Spleen (tissue), 11 donors: ENCODE results near the gene CHST12. TPM values are rescaled to one million over a fixed set of nuclear protein-coding genes. Genes with fewer than 3 reads are reported as not detected.
"Not testable (repeated sequence)": the region's sequence is repeated elsewhere in the genome, so short reads cannot be mapped to it uniquely, and the experiment has no call there.

Source experiments
- DNase-seq: peaks from one replicate; pipeline ENCODE4 v3.0.0-alpha.2; 2020
- H3K27ac ChIP-seq, 8 donors: fragments of 200-600 bp; sonication (generic) in 7 of 8; 1 replicate in 4 of 8; 2 replicates in 4 of 8; pipeline versions ENCODE4 v1.5.0 to v1.8.0; 2016 to 2021; ENCODE audit warnings: inconsistent platforms in 4 of 8, mild to moderate bottlenecking in 4 of 8, moderate library complexity in 1 of 8
- H3K27me3 ChIP-seq, 7 donors: fragments of 200-600 bp; sonication (generic) in 6 of 7; replicated peaks in 1 of 7; 1 replicate in 4 of 7; 2 replicates in 3 of 7; pipeline versions ENCODE4 v1.5.0 to v1.8.0; 2016 to 2021; ENCODE audit warnings: inconsistent platforms in 3 of 7, mild to moderate bottlenecking in 1 of 7
- H3K36me3 ChIP-seq, 6 donors: fragments of 200-600 bp; sonication (generic) in 5 of 6; 1 replicate in 4 of 6; 2 replicates in 2 of 6; pipeline versions ENCODE4 v1.5.0 to v1.8.0; 2016 to 2021; ENCODE audit warnings: inconsistent platforms in 2 of 6
- H3K4me1 ChIP-seq, 6 donors: fragments of 200-600 bp; sonication (generic) in 5 of 6; 1 replicate in 3 of 6; 2 replicates in 3 of 6; pipeline versions ENCODE4 v1.5.0 to v1.8.0; 2016 to 2021; ENCODE audit warnings: inconsistent platforms in 3 of 6
- H3K4me3 ChIP-seq, 8 donors: fragments of 200-600 bp; sonication (generic) in 7 of 8; 1 replicate in 4 of 8; 2 replicates in 4 of 8; pipeline versions ENCODE4 v1.5.0 to v1.8.0; 2016 to 2021; ENCODE audit warnings: inconsistent platforms in 4 of 8, mild to moderate bottlenecking in 4 of 8, moderate library complexity in 2 of 8
- H3K9me3 ChIP-seq, 8 donors: fragments of 200-600 bp; sonication (generic) in 7 of 8; 1 replicate in 4 of 8; 2 replicates in 4 of 8; pipeline versions ENCODE4 v1.5.0 to v1.8.0; 2016 to 2021; ENCODE audit warnings: inconsistent platforms in 4 of 8
- POLR2A ChIP-seq, 3 donors: fragments of 450-650 bp; IDR thresholded peaks; one replicate each; pipeline ENCODE4 v1.5.1; 2017; ENCODE audit warnings: antibody characterized with exemption in 3 of 3, mild to moderate bottlenecking in 1 of 3
- POLR2AphosphoS5 ChIP-seq, 3 donors: sonication (generic); formaldehyde crosslinking; IDR thresholded peaks; one replicate each; pipeline ENCODE4 v1.5.1; 2017; ENCODE audit warnings: antibody characterized with exemption in 3 of 3
- WGBS, 5 donors: extraction: QIAGEN DNeasy Blood & Tissue Kit in 3 of 5; methylation state at CpG; one replicate each; pipeline versions ENCODE4 v1.1.5 to v1.1.7; 2013 to 2018; 5-methylcytosine and 5-hydroxymethylcytosine counted together
- intact Hi-C: fragments of 100-400 bp; cut with DNase I; formaldehyde crosslinking; loops from one replicate; pipeline ENCODE4 v1.15.0; 2023; ENCODE audit warnings: low total_unique reads
- polyA plus RNA-seq, 3 donors: library from polyadenylated mRNA; stranded (reverse); fragments of 200-250 nt; gene quantifications; one replicate each; pipeline ENCODE4 v1.2.1, GENCODE V29; 2013
- total RNA-seq, 7 donors: library from RNA; depleted of rRNA in 3 of 7; stranded (reverse); fragments of >200 nt in 3 of 7; fragmentation: NEBNext Ultra II Directional in 4 of 7; extraction: Animal tissue kit (Norgen Biotek cat#: 25700) in 4 of 7; gene quantifications; one replicate each; pipeline versions ENCODE4 v1.1.0 to v1.2.1, GENCODE V29; 2016 to 2021
- TF ChIP-seq, protein P1 (sequence below), 11 experiments: fragments of 200-600 bp in 7 of 11; fragments of 450-650 bp in 4 of 11; sonication (generic) in 4 of 11; IDR thresholded peaks in 8 of 11; conservative IDR thresholded peaks in 3 of 11; 1 replicate in 7 of 11; 2 replicates in 4 of 11; pipeline versions ENCODE4 v1.4.0 to v1.8.0; 2016 to 2021; ENCODE audit warnings: antibody characterized with exemption in 11 of 11, inconsistent platforms in 4 of 11, mild to moderate bottlenecking in 1 of 11
- donor health status: healthy with polysubstance abuse.
- donor health status: DM: no; HTN: no; CAD: no; lungs with moderate emphysema.
- donor health status: DM: no; HTN: no; CAD: no.
- donor health status: Bipolar disorder and iron deficiency.
- donor health status: healthy.
- donor health status: DM: no; HTN: no; CAD: no.
- donor health status: DM: yes; HTN: yes; CAD: no.

CHST12 gene
- total and polyA plus RNA-seq, 10 donors, result 7.7 to 51.4 (median 31.6) TPM

DNA sequence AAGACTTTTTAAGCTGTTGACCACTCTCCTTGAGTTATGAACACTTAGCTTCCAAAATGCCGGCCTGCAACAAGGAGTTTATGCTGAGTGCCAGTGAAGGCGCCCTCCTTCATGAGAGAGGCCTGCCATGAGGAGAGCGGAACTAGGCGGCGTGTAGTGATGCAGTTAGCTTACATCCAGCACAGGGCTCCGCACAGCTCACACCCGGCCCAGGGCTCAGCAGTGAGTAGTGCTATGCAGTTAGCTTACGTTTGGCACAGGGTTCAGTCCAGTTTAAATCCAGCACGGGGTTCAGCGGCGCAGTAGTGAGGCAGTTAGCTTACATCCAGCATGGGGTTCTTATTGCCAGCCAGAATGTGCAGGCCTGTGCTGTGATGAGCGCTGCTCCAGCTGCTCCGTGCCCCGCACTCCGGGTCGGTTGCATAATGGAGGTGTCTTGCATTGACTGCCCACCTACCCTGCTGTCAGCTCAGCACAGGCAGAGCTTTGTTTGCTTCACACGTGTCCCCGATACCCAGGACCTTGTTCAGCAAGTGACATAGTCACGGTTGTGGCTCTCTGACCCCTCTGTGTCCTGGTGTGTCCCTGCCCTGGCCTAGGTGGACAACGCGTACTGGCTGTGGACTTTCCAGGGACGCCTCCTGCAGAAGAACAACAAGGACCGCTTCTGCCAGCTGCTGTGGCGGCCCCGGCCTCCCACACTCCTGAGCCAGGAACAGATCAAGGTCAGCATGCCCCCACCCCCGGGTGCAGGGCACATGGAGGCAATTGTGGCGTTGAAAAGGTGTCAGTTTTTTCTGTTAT lies 26.9 kb upstream of the CHST12 start:
- peak overlapping the region in 2 of 8 donors; percentile 3 to 55 for H3K27ac ChIP-seq
- WGBS, 5 donors, result 81 to 92% (median 89%) methylated on average over 16 to 27 of the region's 27 CpGs
- TF ChIP-seq, protein P1, sequence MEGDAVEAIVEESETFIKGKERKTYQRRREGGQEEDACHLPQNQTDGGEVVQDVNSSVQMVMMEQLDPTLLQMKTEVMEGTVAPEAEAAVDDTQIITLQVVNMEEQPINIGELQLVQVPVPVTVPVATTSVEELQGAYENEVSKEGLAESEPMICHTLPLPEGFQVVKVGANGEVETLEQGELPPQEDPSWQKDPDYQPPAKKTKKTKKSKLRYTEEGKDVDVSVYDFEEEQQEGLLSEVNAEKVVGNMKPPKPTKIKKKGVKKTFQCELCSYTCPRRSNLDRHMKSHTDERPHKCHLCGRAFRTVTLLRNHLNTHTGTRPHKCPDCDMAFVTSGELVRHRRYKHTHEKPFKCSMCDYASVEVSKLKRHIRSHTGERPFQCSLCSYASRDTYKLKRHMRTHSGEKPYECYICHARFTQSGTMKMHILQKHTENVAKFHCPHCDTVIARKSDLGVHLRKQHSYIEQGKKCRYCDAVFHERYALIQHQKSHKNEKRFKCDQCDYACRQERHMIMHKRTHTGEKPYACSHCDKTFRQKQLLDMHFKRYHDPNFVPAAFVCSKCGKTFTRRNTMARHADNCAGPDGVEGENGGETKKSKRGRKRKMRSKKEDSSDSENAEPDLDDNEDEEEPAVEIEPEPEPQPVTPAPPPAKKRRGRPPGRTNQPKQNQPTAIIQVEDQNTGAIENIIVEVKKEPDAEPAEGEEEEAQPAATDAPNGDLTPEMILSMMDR (IDR thresholded peaks at IDR 0.05 in 8 of 11, conservative IDR thresholded peaks at IDR 0.05 in 3 of 11), result no peak
- TF ChIP-seq POLR2AphosphoS5 (IDR thresholded peaks at IDR 0.05), result peak in 2 of 3 donors; percentile 32 to 49
- H3K4me3 ChIP-seq, result no peak overlapping the region
- no peaks in the 10 kb centered on the region for H3K27me3 ChIP-seq
- DNase-seq, result no peak
- H3K4me1 ChIP-seq, result peaks cover 0 to 13% (median 7%) of the 10 kb centered on the region in 6 donors
- no peaks in the 10 kb centered on the region for H3K9me3 ChIP-seq
- H3K36me3 ChIP-seq, result peaks cover 14 to 97% (median 93%) of the 10 kb centered on the region in 6 donors
- intact Hi-C loops, result no loop called here

DNA sequence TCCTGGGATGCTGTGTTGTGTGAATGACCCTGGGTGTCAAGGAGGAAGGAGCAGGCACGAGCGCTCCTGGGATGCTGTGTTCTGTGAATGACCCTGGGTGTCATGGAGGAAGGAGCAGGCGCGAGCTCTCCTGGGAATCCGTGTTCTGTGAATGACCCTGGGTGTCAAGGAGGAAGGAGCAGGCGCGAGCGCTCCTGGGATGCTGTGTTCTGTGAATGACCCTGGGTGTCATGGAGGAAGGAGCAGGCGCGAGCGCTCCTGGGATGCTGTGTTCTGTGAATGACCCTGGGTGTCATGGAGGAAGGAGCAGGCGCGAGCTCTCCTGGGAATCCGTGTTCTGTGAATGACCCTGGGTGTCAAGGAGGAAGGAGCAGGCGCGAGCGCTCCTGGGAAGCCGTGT lies 25.9 kb upstream of the CHST12 start:
- H3K27me3 ChIP-seq, result not testable (repeated sequence)

GRCh38 chr7:2378125-2378524 lies 25.3 kb upstream of the CHST12 start:
- H3K27ac ChIP-seq, result peak overlapping the region in 4 of 8 donors; percentile 5 to 51 (median 22)
- H3K9me3 ChIP-seq, intact Hi-C loops, H3K4me3 ChIP-seq, H3K27me3 ChIP-seq, DNase-seq: not testable (repeated sequence)
- 75 to 91% (median 85%) methylated on average over 14 to 18 of the region's 18 CpGs for WGBS, 5 donors
- H3K36me3 ChIP-seq, result peaks cover 11 to 97% (median 85%) of the 10 kb centered on the region in 6 donors
- H3K4me1 ChIP-seq, result peaks cover 0 to 13% (median 7%) of the 10 kb centered on the region in 6 donors

More for the DNA sequence above, 25.9 kb upstream of the CHST12 start:
- Histone ChIP-seq H3K4me1 (peaks cover 0 to 13% (median 7%) of the 10 kb centered on the region in 6 donors), H3K27ac (peak overlapping the region in 1 of 8 donors; percentile 55), H3K36me3 (peaks cover 11 to 97% (median 90%) of the 10 kb centered on the region in 6 donors)
- DNase-seq, H3K9me3 ChIP-seq, H3K4me3 ChIP-seq, intact Hi-C loops: not testable (repeated sequence)
- 85 to 98% (median 87%) methylated on average over 10 to 17 of the region's 18 CpGs for WGBS, 5 donors

DNA sequence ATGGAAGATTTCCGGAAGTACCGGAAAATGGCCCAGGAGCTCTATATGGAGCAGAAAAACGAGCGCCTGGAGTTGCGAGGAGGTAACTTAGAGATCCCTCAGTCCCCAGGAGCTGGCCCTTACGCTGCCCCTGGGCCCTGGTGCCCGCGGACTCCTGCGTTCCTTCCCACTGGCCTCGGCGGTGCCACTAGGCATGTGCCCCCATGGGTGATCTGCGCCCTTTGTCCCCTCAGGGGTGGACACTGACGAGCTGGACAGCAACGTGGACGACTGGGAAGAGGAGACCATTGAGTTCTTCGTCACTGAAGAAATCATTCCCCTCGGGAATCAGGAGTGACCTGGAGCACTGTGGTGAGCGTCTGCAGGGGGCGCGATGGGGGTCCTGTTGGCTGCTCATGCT lies 24.2 kb upstream of the CHST12 start:
- WGBS, 5 donors, result 94 to 96% (median 95%) methylated on average over 20 of the region's 20 CpGs
- Histone ChIP-seq H3K4me3 (no peak overlapping the region), H3K36me3 (peaks cover 7 to 96% (median 75%) of the 10 kb centered on the region in 6 donors), H3K9me3 (no peaks in the 10 kb centered on the region), H3K27ac (peak overlapping the region in 1 of 8 donors; percentile 51), H3K27me3 (no peaks in the 10 kb centered on the region), H3K4me1 (peaks cover 0 to 13% (median 7%) of the 10 kb centered on the region in 6 donors)
- intact Hi-C loops, result no loop called here
- DNase-seq, result no peak
- TF ChIP-seq POLR2A (IDR thresholded peaks at IDR 0.05), result no peak
- TF ChIP-seq, protein P1 (IDR thresholded peaks at IDR 0.05 in 8 of 11, conservative IDR thresholded peaks at IDR 0.05 in 3 of 11), result no peak

DNA sequence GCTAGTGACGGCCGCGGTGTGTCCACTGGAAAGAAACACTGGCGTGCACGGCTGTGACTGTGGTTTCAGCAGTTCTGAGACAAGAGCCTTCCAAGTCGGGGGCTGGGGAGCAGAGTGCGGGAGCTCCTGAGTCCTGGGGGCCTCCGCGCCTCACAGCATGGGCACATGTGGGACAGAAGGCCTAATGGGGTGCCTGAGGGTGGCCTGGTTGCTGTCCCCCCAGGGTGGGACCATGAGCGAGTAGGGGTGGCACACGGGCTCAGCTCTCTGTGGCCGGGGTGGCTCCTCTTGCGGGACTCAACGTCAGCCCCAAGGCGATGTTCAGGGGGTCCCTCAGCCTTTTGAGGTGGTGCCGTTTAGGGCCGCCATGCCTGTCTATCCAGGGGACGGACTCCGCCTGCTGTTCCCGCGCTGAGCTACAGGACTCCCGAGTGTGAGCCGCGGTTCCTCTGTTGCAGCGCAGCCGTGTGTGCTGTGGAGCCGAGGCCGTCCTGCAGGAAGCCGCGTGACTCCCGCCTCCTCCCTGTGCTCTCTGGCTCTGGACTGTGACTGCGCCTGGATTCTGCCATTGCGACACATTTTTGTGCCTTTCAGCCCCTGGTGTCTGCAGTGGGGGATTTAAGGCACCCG lies 23.5 kb upstream of the CHST12 start:
- peaks cover 7 to 96% (median 67%) of the 10 kb centered on the region in 6 donors for H3K36me3 ChIP-seq
- H3K27me3 ChIP-seq, result no peaks in the 10 kb centered on the region
- H3K9me3 ChIP-seq, result no peaks in the 10 kb centered on the region
- no peak overlapping the region for H3K4me3 ChIP-seq
- peaks cover 0 to 13% (median 7%) of the 10 kb centered on the region in 6 donors for H3K4me1 ChIP-seq
- DNase-seq, result no peak
- intact Hi-C loops, result no loop called here
- TF ChIP-seq, protein P1 (IDR thresholded peaks at IDR 0.05 in 8 of 11, conservative IDR thresholded peaks at IDR 0.05 in 3 of 11), result no peak
- TF ChIP-seq POLR2AphosphoS5 (IDR thresholded peaks at IDR 0.05) (peak in 1 of 3 donors; percentile 0), POLR2A (IDR thresholded peaks at IDR 0.05) (no peak)
- WGBS, 5 donors, result 87 to 96% (median 92%) methylated on average over 18 to 34 of the region's 34 CpGs
- H3K27ac ChIP-seq, result no peak overlapping the region
